ENCODE results near the gene CYTH3.

Gene CYTH3

DNA sequence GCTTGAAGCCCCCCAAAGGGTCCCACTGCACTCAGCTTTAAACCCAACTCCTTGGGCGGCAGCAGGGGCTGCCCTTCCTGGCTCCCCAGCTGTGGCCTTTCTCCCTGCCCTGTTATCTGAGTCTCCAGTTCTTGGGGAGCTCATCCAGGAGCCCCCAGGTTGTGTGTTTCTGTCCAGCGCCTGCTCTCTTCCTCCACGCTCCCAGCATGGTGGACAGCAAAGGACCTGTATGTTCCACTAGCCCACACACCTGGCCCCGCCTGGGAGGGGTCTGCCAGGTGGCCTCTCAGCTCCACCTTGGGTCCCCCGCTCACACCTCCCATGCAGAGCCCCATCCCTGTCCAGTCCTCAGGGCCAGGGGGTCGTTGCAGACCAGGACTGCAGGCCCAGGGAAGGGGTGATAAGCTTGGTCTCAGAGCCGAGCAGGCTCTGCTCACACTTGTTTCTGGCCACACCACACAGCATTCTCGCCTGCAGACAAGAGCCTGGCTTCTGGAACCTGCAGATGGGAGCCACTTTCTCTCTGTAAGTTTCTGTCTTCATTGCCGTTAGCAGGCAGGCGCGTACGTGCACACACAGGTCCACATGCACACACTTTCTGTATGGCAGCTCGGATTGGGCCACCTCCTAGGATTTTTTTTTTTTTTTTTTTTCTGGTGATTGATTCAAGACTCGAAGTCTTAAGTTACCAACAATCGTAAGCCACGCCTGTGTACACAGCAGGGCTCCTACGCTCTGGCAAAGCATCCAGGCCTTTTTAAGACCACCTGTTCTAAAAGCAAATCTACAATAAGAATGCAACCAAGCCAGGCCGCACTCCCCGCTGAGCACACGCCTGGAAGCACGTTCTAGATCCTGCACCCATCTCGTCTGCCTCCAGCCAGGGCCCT is 104.6 kb downstream of the CYTH3 start:
- H3K36me3 ChIP-seq (ENCODE audit: control insufficient read depth, insufficient read depth, low read length): no peaks in the 10 kb centered on the region
- H2AFZ ChIP-seq: no peak overlapping the region
- no peaks in the 10 kb centered on the region for H3K9me3 ChIP-seq (ENCODE audit: control insufficient read depth, low read length)
- no peaks in the 10 kb centered on the region for H3K27me3 ChIP-seq (ENCODE audit: control insufficient read depth, insufficient read depth, low read length)
- TF ChIP-seq, protein P1, sequence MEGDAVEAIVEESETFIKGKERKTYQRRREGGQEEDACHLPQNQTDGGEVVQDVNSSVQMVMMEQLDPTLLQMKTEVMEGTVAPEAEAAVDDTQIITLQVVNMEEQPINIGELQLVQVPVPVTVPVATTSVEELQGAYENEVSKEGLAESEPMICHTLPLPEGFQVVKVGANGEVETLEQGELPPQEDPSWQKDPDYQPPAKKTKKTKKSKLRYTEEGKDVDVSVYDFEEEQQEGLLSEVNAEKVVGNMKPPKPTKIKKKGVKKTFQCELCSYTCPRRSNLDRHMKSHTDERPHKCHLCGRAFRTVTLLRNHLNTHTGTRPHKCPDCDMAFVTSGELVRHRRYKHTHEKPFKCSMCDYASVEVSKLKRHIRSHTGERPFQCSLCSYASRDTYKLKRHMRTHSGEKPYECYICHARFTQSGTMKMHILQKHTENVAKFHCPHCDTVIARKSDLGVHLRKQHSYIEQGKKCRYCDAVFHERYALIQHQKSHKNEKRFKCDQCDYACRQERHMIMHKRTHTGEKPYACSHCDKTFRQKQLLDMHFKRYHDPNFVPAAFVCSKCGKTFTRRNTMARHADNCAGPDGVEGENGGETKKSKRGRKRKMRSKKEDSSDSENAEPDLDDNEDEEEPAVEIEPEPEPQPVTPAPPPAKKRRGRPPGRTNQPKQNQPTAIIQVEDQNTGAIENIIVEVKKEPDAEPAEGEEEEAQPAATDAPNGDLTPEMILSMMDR (IDR thresholded peaks at IDR 0.05): no peak
- H3K27ac ChIP-seq: no peak overlapping the region
- no peaks in the 10 kb centered on the region for H3K4me1 ChIP-seq
- H3K9ac ChIP-seq: no peak overlapping the region
- H3K4me3 ChIP-seq (ENCODE audit: low read depth, low read length): no peak overlapping the region
- H3K79me2 ChIP-seq: no peaks in the 10 kb centered on the region
- H3K4me2 ChIP-seq (ENCODE audit: low read length): no peak overlapping the region

DNA sequence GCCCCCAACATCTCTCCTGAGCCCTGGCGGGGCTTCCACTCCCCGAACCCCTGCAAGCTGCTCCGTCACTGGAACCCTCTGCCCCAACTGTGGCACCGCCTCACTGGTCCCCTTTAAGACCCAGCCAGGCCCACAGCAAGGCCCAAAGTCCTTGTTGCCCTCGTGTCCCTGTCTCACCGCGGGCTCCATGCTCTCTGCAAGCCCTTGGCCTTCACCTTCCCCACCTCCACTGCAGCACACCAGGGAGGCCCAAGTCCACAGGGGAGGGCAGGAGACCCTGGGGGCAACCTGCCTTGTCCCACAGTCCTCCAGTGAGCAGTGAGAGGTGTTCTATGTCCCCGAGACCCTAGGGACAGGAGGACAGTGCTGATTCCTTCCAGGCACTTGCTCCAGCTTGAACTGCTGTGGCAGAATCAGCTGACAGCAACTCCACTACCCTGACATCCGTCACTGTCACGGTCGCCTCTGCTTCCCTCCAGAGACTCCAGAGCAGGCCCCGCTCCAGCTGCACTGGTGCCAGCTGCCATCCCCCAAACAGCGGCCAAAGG is 105.3 kb downstream of the CYTH3 start:
- no peaks in the 10 kb centered on the region for H3K9me3 ChIP-seq (ENCODE audit: control insufficient read depth, low read length)
- TF ChIP-seq, protein P1 (IDR thresholded peaks at IDR 0.05): no peak
- no peaks in the 10 kb centered on the region for H3K27me3 ChIP-seq (ENCODE audit: control insufficient read depth, insufficient read depth, low read length)
- no peak overlapping the region for H3K4me2 ChIP-seq (ENCODE audit: low read length)
- H3K4me3 ChIP-seq (ENCODE audit: low read depth, low read length): no peak overlapping the region
- no peaks in the 10 kb centered on the region for H3K4me1 ChIP-seq
- no peak overlapping the region for H2AFZ ChIP-seq
- no peaks in the 10 kb centered on the region for H3K36me3 ChIP-seq (ENCODE audit: control insufficient read depth, insufficient read depth, low read length)
- no peaks in the 10 kb centered on the region for H3K79me2 ChIP-seq
- H3K9ac ChIP-seq: no peak overlapping the region
- H3K27ac ChIP-seq: no peak overlapping the region

DNA sequence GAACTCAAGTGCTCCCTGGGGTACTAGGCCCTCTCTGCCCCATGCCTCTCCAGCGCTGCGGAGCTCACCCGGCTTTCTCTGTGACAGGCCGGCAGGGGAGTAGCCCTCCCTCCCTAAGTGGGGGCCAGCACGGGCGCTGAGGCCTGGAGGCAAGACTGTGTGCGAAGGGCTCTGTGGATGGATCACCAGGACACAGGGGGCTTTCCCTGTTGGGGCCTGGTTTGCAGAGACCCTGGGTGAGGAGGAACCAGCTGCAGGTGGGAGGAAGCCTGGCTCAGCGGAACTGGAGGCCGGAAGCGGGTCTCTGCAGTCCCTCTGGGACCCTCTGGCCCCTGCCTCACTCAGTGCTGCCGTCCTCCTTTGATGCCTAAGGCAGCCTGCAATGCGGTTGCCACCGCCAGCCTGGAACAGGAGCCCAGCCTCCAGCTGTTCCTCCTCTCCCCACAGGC is 106.0 kb downstream of the CYTH3 start:
- H3K79me2 ChIP-seq: no peaks in the 10 kb centered on the region
- H3K4me3 ChIP-seq (ENCODE audit: low read depth, low read length): no peak overlapping the region
- TF ChIP-seq, protein P1 (IDR thresholded peaks at IDR 0.05): no peak
- H3K27me3 ChIP-seq (ENCODE audit: control insufficient read depth, insufficient read depth, low read length): no peaks in the 10 kb centered on the region
- H3K4me1 ChIP-seq: no peaks in the 10 kb centered on the region
- H3K36me3 ChIP-seq (ENCODE audit: control insufficient read depth, insufficient read depth, low read length): no peaks in the 10 kb centered on the region
- no peak overlapping the region for H3K9ac ChIP-seq
- H3K27ac ChIP-seq: no peak overlapping the region
- H2AFZ ChIP-seq: no peak overlapping the region
- H3K4me2 ChIP-seq (ENCODE audit: low read length): no peak overlapping the region
- H3K9me3 ChIP-seq (ENCODE audit: control insufficient read depth, low read length): no peaks in the 10 kb centered on the region

DNA sequence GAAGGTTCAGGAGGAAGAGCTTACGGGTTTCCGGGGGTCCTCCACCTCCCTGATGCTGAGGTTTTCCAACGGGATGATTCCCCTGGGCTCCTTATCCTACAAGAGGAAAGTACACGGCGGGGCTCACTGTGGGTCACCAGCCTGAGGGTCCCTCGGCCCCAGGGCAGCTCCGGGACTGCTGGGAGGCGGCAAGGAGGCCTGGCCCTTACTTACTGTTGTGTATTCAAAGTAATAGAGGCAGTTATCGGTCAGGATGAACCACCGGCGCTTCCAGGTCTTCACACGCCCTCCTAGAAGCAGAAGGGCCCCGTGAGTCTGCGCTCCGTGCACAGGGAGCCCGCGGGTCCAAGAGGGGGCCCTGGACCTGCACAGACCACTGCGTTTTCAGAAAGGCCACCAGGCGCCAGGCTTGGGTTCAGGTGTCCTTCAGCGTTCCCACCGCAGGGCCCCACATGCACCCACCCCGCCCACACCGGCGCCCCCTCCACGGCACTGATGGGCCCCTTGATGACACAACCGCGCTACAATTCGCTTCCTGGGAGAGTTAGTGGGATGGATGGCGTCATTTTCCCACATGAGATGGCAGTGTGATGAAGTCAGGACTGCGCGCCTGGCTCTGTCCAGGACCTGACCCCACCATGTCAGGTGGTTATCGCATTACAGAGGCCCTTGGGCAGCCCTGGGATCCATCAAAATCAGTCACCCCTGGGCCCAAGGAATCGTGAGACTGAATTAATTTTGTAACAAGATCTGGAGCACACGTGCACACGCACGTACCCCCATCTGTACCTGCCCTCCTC is 106.7 kb downstream of the CYTH3 start:
- H3K4me2 ChIP-seq (ENCODE audit: low read length): no peak overlapping the region
- H3K27me3 ChIP-seq (ENCODE audit: control insufficient read depth, insufficient read depth, low read length): no peaks in the 10 kb centered on the region
- H3K9me3 ChIP-seq (ENCODE audit: control insufficient read depth, low read length): no peaks in the 10 kb centered on the region
- no peaks in the 10 kb centered on the region for H3K79me2 ChIP-seq
- H3K4me3 ChIP-seq (ENCODE audit: low read depth, low read length): no peak overlapping the region
- TF ChIP-seq, protein P1 (IDR thresholded peaks at IDR 0.05): no peak
- no peaks in the 10 kb centered on the region for H3K36me3 ChIP-seq (ENCODE audit: control insufficient read depth, insufficient read depth, low read length)
- no peak overlapping the region for H3K9ac ChIP-seq
- H2AFZ ChIP-seq: no peak overlapping the region
- H3K27ac ChIP-seq: no peak overlapping the region
- H3K4me1 ChIP-seq: no peaks in the 10 kb centered on the region
